A673 (cell line): ENCODE results near the gene IL1RAPL2.

ENCODE experiments used
- CTCF ChIP-seq: fragments of 300-800, 200-600 bp; sonication (generic); conservative IDR thresholded peaks from 2 replicates; pipeline ENCODE4 v1.5.1; 2017; ENCODE audit warnings: low read depth, mild to moderate bottlenecking, antibody characterized with exemption, low read length, moderate library complexity, mixed read lengths
- EZH2 ChIP-seq: fragments of 200-600 bp; sonication (generic); IDR thresholded peaks from 2 replicates; pipeline ENCODE4 v1.6.1; 2017; ENCODE audit warnings: borderline replicate concordance, low read depth, mild to moderate bottlenecking, mixed read lengths, antibody characterized with exemption, low read length; ENCODE audit not compliant: poor library complexity, severe bottlenecking

- no peak for TF ChIP-seq CTCF
- no peak for TF ChIP-seq EZH2
Observed at GRCh38 chrX:105700331-105700730, 1134.3 kb downstream of the IL1RAPL2 start.
